GM19328 (cell line): Measurements from ENCODE around the gene FMN2.

Source experiments
- ATAC-seq: cut with Tn5 transposase; IDR thresholded peaks from one replicate; pipeline ENCODE4 v1.9.1; 2021; ENCODE audit warnings: mild to moderate bottlenecking, moderate library complexity; ENCODE audit not compliant: unreplicated experiment

Gene FMN2

DNA sequence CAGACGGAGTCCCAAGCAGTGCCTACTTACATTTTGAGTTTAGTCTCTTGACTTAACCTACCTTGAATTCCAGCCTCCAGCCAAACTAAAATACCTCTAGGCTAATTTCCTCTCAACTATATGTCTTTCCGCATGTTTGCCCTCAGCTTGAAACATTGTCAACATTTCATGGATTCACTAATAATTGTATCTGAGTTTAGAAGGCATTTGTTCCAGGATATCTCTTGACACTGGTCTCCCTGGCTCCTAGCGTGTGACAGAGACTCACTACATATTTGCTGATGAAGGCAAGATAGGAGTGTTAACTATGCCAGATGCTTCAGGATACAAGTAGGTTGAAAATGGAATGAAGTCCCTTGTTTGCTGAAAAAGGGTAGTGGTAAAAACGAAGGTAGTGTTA lies 384.1 kb downstream of the FMN2 start:
- ATAC-seq, result no peak

DNA sequence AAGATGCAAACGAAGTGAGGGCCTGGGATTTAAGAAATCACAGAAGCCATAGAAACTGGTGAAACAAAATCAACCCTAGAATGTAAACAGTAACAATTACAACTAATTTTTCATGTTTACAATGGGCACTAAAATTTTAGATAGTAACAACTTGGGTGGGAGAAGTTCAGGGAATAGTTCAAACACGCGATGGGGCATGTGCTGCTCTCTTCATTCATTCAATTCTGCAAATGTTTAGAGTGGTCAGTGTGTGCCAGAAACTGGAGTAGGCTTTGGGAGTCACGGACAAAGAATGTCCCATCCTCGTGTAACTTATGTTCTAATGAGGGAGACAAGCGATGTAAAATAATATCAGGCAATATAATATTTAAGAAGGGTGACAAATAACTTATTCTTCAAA lies 386.9 kb downstream of the FMN2 start:
- no peak for ATAC-seq

DNA sequence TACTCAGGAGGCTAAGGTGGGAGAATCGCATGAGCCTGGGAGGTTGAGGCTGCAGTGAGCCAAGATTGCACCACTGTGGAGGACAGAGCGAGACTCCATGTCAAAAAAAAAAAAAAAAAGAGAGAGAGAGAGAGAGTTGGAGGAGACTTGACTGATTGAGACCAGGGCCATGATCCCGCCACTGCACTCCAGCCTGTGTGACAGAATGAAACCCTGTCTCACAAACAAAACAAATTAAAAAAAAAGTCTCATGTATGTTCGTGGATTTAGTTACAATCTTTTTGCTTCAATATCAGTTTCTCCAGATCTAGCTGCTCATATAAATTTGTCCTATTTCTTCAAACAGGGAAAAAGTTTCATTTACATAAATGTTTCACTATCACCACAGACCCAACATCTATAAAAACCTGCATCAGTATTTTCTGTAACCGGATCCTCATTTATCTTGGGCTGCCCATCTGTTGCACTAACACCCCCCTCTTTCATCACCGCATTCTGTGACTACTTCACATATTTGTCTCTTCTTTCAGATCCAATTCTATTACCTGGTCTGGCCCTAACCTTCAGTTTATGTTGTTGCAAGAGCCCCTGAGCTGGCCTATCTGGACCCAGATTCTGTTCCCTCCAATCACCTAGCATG lies 393.2 kb downstream of the FMN2 start:
- ATAC-seq, result no peak

DNA sequence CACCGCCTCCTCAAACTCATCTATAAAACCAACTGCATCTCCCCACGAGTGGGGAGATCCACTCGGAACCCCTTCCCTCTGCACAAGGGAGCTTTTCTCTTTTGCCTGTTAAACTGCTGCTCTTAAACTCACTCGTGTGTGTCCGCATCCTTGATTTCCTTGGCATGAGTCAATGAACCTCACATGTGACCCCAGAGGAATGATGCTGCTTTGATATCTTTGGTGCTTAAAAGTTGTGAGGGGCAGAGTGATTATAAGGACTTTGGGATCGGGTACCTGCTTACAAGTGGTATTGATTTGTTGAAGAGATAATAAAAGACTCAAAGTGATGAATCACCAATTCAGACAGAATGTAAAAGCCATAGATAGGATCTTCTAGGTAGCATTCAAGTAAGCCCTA lies 394.9 kb downstream of the FMN2 start:
- no peak for ATAC-seq

DNA sequence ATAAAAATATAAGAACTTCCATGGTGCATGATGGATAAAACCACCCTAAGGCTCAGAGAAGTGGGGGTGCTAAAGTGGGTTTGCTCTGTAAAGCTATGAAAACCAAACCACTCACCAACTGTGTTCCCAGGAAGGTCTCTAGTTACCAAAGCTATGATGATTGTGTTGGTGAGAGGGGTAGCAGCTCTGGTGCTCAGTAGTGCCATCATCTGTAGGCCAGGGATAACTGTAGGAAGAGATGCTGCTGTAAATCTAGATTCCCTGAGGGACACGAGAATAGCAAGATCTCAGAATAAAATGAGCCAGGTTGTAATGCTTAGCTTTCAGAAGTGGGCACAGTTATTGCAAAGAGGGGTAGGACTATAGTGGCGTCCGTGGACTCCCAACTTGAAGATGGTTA lies 395.8 kb downstream of the FMN2 start:
- no peak for ATAC-seq

DNA sequence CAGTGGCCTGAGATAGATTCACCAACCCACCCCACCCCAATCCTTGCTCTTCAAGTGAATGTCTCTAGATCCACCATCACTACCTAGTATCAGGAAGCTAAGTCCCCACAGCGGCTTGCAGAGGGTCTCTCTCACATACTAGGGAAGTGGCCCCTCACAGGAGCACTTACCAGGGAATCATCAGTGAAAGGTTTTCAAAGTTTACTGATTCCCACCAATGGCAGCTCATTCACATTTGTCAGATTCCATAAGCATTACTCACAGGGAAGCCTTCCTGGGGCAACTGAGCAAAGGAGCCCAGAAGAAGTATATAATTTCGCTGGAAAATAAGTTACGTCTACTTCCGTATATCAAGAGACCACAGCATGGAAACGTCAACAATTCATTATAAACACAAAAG lies 399.5 kb downstream of the FMN2 start:
- no peak for ATAC-seq

DNA sequence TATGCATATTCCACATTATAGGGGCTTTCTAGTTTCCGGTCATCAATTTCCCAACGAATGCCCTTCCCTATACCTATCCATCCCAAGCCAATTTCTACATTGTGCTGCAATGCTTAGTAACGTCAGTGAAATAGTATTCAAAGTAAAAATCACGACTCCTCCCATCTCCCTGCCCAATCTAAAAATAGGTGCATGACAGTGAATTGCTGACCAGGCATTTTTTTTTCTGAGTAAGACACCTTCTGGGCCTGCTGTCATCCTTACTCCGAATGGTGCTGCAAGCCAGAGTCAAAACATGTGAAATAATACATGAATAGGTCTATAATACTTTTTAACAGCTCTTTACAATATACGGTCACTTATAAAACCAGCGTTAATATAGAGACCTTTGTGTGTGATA lies 400.1 kb downstream of the FMN2 start:
- ATAC-seq, result no peak

DNA sequence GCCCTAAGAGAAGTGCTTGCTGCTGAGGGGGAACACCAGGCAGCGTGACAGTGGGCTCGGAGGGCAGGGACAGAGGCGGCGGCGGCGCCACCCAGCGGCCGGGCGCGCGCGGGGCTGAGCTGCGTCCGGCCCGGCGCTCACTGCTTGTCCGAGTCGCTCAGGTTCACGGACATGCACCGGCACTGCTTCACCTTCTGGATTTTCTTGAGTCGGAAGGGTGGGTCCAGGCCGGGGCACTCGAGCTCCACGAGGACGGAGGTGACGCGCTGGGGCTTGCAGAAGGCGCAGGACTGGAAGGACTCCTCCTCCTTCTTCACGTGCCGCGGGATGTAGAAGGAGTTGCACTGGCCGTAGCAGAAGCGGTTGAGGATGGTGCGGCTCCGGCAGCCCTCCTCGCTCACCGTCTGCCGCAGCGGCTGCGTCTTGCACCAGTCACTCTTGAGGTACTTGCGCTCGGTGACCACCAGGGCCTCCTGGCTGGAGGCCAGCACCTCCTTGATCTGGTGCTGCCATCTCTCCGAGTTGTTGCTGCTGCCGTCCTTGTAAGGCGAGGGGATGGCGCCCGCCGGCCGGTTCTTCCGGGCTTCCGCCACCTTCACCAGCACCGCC lies 401.3 kb downstream of the FMN2 start:
- ATAC-seq, result no peak

DNA sequence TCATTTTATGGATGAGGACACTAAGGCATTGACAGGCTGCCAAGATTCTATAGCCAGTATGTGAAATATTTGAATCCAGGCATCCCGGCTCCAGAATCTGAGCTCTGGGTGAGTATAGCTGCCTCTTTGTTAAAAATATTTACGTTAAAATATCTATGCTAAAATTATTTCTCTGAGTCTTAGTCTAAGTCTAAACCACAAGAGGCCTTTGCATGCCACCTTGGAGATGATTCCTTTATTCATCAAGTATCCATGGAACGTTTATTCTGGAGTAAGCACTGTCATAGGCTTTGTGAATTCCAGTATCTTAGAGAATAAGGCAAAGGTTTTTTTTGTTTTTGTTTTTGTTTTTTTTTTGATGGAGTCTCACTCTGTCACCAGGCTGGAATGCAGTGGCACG lies 403.9 kb downstream of the FMN2 start:
- no peak for ATAC-seq

DNA sequence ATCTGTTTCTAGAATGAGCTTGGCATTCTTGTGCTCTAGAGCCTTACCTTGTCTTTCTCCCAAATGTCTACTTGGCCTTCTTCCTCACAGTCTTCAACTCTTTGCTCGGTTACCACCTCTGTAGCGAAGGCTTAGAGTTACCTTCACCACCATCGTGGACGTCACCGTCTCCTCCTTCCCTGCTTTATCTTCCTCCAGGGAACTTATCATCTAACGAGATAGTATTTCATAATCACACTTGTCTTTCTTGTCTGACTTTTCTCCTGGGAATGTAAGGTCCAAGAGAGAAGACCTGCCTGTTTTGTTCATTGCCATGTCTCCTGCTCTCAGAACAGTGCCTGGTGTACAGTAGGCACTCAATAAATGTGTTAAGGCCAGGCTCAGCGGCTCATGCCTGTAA lies 404.7 kb downstream of the FMN2 start:
- ATAC-seq, result no peak

DNA sequence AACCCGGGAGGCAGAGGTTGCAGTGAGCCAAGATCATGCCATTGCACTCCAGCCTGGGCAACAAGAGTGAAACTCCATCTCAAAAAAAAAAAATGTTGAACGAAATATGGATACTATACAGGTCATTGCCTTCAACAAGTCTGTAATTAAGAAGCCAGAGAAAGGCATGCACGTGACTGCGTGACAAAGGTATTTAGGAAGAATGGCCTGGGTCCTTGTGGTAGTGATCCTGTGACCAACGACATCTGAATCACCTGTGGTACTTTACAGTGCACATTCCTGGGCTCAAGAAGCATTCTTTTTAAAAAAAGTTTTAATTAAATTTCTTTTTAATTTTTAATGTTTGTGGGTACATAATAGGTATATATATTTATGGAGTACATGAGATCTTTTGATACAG lies 405.3 kb downstream of the FMN2 start:
- ATAC-seq, result no peak

DNA sequence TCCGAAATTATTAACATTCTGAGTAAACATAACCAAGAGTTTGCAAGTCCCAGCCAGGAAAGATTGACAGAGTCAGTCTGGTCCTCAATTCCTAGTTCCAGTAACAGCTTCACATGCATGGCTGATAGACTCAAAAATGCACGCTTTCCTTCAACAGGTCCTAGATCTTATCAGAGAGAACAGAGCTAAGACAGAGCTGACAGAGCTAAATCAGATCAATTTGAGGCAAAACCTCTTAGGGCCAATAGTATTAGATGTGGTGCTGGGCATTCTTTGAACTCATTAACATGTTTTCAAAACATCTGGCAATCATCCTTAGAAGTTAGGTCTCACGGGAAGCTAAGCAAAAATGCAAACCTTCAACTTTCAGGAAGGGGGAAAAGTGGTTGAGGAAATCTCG lies 406.2 kb downstream of the FMN2 start:
- ATAC-seq, result no peak

DNA sequence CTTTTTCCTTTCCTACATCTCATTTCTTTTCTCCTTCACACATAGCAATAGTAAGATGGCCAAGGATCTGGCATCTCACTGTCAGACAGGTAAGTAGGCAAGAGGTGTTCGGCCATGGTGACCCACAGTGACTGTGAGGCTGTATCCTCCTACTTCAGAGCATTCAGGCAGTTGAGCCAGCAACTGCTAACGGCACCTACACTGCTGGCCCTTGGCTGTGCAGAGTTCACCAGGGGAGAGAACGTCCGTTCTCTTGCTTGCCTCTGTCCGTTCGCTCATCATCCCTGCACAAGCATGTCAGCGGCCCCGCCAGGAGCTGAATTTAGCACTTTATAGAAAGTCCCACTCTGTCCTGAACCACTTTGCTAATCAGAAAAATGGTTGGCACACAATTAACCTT lies 406.7 kb downstream of the FMN2 start:
- ATAC-seq, result no peak

DNA sequence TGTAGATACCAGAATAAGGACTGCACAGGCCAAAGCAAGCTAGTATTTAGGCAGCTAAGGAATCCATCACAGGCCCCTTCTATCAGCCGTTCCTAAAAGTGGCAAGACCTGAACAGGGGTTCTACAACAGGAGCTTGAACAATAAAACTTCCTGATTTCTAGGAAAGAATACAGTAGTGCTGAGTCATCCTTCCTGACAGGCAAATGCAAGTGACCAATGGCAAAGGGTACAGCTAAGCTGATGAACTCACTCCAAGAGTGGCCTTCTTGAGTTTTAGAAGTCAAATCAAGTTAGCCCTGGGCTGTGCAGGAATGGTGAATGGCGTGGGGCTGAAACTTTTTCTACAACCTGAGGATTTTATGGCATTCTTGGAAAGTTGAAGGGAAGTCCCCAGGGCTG lies 407.3 kb downstream of the FMN2 start:
- no peak for ATAC-seq

DNA sequence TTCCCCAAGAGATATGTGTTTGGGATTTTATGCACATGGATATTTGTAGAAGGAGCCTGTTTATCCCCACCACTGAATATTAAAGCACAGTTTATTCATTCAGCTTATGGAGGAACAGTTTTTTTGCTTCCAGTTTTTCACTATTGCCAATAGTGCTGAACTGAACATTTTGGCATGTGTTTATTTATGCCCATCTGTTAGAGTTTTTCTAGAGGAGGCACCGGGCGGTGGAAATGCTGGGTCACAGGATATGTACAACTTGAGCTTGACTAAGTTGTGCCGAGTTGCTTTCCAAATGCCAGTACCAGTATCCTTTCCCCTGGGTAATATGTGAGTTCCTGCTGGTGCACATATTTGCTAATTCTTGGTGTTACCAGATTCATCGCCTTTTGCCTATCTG lies 409.0 kb downstream of the FMN2 start:
- ATAC-seq, result no peak

DNA sequence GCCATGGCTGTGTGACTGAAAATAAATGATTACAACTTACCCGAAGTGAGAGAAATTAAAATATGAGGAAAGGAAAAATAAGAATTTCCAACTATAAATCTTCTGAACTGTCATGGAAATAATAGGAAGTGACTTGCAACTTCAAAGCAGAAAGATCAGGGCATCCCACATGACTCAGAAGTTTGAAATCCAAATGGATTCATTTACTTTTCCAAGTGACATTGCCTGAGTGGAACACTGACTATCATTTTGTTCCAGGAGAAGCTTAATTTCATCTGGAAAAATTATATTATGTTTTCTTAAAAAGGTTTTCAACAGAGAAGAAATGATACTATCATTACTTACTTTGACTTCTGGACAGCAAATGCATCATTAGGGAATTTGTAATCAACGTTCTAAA lies 409.4 kb downstream of the FMN2 start:
- ATAC-seq, result no peak

DNA sequence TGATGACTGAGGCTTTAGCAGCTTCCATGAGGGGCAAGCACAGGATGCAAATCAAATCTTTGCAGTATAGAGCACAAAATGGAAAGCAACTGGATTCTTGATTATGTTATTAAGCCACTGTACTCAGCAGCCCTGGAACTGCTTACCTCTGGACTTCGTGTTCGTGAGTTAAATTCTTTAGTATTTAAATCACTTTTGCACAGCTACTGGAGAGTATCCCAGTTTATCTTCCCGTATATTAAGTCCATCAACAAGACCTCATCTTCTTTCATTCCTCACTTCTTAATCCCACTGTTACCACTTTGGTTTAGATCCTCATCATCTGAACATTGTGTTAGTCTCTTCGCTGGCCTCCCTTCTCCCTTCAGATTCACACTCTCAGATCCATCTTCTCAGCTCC lies 411.4 kb downstream of the FMN2 start:
- no peak for ATAC-seq

DNA sequence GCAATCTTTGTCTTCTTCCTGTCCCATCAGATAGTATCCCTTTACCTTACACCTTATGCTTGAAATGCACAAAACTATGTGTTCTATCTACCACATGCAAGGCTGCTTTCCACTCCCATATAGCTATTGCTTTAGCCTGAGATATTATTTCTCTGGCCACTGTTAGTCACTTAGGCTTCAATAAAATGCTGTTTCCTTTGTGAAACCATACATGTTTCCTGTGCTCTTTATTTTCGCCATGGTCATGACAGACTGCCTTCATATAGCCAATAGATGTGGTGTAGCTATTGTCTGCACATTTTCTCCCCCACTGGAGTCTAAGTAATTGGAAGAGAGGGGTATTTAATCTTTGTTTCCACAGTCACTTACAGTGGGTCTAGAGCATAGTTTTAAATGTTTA lies 411.9 kb downstream of the FMN2 start:
- no peak for ATAC-seq

DNA sequence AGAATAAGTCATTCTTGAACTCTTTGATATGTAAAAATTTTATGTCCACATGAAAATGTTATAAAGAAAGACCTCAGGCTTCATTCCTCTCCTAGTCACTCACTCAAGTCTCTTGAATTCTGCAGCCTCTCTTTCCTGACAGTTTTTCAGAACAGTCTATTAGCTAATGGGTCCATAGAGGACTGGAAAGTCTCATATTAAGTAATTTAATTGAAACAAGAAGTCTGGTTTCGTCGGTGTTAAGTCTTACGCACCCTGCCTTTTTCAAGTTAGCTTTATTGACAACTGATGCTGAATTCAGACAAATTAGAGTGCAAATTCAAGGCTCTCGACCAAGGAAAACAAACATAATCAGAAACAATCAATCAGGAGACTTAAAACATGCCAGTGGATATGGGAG lies 414.5 kb downstream of the FMN2 start:
- ATAC-seq, result no peak

DNA sequence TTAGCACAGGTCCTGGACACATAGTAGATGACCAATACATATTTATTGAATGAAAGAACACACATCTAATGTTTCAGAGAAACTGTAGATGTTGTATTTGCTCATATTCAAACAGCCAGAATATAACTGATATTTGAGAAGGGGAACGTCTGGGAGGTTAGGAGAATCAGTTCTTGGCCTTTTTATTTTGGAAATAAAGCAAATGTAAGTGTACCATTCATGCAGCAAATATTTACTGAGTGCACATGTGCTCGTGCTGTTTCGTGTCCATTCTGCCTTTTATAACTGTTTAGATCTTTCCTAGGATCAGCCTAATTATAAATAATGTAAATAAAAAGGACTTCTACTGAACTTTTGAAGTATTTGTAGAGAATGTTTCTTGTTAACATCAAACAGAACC lies 416.5 kb downstream of the FMN2 start:
- ATAC-seq, result no peak

DNA sequence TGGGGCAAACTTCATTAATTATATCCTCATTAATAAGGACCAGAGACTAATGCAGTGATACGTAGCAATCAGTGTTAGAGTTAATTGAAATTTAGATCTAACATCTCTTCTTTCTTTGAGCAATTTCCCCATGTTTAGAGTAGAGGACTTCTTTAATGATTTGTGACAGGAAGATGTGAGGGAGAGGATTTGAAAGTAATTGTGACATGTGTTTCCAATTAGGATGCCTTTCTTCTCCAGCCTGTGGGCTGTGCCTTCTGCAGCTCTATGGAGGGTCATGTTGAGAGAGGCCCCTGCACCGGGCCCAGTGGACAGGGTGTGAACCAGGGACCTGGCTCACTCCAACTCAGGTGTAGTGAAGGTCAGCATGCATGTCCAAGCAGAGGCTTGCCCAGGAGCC lies 417.3 kb downstream of the FMN2 start:
- no peak for ATAC-seq

DNA sequence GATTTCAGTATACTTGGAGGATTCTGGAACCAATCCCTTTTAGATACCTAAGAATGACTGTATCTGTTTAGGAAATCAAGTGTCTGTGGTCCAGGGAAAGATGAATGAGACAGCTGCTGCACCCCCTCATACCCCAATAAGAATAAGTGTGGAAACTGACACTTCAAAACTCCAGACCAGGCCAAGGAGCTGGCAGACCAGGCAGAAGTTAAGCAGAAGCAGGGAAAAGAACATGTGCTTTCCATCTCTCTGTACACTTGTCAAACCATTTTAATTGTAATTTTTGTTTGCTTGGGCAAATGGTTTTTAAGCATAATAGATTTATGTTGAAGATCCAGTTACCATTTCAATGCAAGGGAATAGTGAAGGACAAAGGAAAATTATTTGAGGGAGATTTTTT lies 420.1 kb downstream of the FMN2 start:
- ATAC-seq, result no peak

DNA sequence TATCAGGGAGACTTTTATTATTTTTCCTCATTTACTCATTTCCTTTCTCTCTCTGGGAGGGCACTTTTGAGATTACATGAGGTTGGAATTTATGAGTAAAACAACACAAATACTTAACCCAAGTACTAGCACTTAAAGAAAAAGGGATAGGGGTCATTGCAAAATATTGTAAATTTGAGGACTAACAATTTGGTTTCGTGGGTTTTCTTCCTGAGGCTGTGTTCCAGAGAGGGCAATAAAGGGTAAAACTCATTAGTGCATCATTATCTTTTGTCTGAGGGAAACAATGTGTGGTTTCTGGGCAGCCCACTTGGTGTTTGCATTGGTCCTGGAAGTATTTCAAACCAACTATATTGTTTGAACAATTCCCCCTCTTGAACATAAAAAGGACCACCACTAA lies 423.8 kb downstream of the FMN2 start:
- no peak for ATAC-seq
